Testis (tissue), 3 donors: Measurements from ENCODE around the gene MMP1. TPM values are rescaled to one million over a fixed set of nuclear protein-coding genes. Genes with fewer than 3 reads are reported as not detected.

ENCODE experiments used
- DNase-seq: peaks from one replicate; pipeline ENCODE4 v3.0.0-alpha.2; 2019
- H3K27ac ChIP-seq, 2 donors: fragments of 200-600 bp; sonication (generic); one replicate each; pipeline ENCODE4 v1.5.1; 2019
- H3K27me3 ChIP-seq: fragments of 200-600 bp; sonication (generic); one replicate; pipeline ENCODE4 v1.5.1; 2019
- H3K36me3 ChIP-seq: fragments of 200-600 bp; sonication (generic); one replicate; pipeline ENCODE4 v1.5.1; 2017; ENCODE audit warnings: low read depth; ENCODE audit errors: missing control alignments
- H3K4me1 ChIP-seq: fragments of 200-600 bp; sonication (generic); one replicate; pipeline ENCODE4 v1.5.1; 2019
- H3K4me3 ChIP-seq, 2 donors: fragments of 200-600 bp; sonication (generic); one replicate each; pipeline ENCODE4 v1.5.1; 2017 to 2019
- H3K9me3 ChIP-seq: fragments of 200-600 bp; sonication (generic); one replicate; pipeline ENCODE4 v1.5.1; 2017
- POLR2A ChIP-seq: fragments of 450-650 bp; IDR thresholded peaks from one replicate; pipeline ENCODE4 v1.6.1; 2017; ENCODE audit warnings: antibody characterized with exemption, mild to moderate bottlenecking, moderate library complexity
- WGBS, 2 donors: methylation state at CpG; one replicate each; pipeline ENCODE4 v1.1.5; 2018; 5-methylcytosine and 5-hydroxymethylcytosine counted together
- intact Hi-C: fragments of 100-400 bp; cut with DNase I; formaldehyde crosslinking; loops from one replicate; pipeline ENCODE4 v1.15.1; 2023; ENCODE audit warnings: low total_unique reads
- polyA plus RNA-seq: library from polyadenylated mRNA; stranded (reverse); fragments of 350-450 nt; fragmentation: Illumina TruSeq; extraction: RNeasy Lipid Tissue Mini Kit (QIAGEN cat#74804); gene quantifications from one replicate; pipeline ENCODE4 v1.2.3, GENCODE V29; 2014; ENCODE audit warnings: low read depth, low replicate concordance; ENCODE audit not compliant: insufficient read depth
- total RNA-seq, 2 donors: library from RNA; depleted of rRNA; stranded (reverse); fragments of >200 nt; gene quantifications; one replicate each; pipeline ENCODE4 v1.2.3, GENCODE V29; 2016
- TF ChIP-seq, protein P1 (sequence below), 3 experiments: fragments of 450-650 bp in 2 of 3; fragments of 200-600 bp in 1 of 3; sonication (generic) in 1 of 3; IDR thresholded peaks; one replicate each; pipeline ENCODE4 v1.5.1; 2016 to 2019; ENCODE audit warnings: antibody characterized with exemption in 3 of 3, mild to moderate bottlenecking in 2 of 3, moderate library complexity in 1 of 3

Gene MMP1
- total and polyA plus RNA-seq, 3 donors from 2014 or later: 0.21 to 0.31 TPM; not detected in 1

DNA sequence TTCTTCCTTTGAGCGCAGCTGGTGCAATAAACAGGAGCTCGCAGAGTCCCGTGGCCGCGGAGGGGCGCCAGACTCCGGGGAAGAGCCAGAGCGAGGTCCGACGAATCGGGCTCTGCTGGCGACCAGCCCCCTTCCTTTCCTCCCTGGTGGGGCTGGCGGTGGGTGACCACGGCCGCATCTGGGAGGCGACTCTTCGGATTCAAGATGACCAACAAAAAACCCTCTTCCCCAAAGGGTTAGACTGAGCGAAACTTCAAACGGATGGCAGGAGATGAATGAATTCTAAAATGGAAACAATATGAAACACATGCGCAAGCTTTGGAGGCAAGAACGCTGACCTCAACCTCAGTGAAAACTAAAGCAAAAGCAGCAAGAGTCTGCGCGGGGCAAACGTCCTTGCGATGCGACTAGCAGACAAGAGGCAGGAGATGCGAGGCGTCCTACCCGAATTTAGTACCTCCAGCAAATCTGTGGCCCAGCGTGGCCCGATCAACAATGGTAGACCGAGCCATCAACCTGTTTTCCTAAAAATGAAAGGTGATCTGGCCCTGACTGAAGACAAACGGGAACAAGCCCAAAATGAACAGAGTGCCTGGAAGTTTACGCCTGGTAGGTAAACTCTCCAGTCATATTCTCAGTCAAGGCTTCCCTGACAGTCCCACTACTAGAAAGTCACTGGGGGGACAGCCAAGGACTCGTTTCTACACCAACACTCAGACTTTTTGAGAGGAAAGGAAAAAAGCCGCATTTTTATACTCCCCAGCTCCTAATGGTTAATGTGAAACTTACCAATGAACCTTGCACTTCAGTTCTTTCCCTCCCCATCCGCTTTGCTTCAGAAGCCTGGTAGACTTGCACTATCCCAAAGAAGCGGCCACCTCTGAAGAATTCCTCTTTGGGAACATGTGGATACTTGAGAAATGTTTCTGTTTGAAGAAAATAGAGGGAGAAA is 33.8 kb upstream of the MMP1 start:
- Histone ChIP-seq H3K36me3 (no peaks in the 10 kb centered on the region), H3K27me3 (no peaks in the 10 kb centered on the region), H3K4me1 (no peaks in the 10 kb centered on the region), H3K4me3 (peak overlapping the region in 1 of 2 donors; percentile 38), H3K9me3 (no peaks in the 10 kb centered on the region), H3K27ac (no peak overlapping the region)
- 27 to 35% methylated on average over 38 of the region's 38 CpGs for WGBS, 2 donors
- TF ChIP-seq, protein P1, sequence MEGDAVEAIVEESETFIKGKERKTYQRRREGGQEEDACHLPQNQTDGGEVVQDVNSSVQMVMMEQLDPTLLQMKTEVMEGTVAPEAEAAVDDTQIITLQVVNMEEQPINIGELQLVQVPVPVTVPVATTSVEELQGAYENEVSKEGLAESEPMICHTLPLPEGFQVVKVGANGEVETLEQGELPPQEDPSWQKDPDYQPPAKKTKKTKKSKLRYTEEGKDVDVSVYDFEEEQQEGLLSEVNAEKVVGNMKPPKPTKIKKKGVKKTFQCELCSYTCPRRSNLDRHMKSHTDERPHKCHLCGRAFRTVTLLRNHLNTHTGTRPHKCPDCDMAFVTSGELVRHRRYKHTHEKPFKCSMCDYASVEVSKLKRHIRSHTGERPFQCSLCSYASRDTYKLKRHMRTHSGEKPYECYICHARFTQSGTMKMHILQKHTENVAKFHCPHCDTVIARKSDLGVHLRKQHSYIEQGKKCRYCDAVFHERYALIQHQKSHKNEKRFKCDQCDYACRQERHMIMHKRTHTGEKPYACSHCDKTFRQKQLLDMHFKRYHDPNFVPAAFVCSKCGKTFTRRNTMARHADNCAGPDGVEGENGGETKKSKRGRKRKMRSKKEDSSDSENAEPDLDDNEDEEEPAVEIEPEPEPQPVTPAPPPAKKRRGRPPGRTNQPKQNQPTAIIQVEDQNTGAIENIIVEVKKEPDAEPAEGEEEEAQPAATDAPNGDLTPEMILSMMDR (IDR thresholded peaks at IDR 0.05): peak in 1 of 3 experiments; percentile 26
- no peak for TF ChIP-seq POLR2A
- intact Hi-C loops: no loop called here
- DNase-seq: peak; percentile 56

DNA sequence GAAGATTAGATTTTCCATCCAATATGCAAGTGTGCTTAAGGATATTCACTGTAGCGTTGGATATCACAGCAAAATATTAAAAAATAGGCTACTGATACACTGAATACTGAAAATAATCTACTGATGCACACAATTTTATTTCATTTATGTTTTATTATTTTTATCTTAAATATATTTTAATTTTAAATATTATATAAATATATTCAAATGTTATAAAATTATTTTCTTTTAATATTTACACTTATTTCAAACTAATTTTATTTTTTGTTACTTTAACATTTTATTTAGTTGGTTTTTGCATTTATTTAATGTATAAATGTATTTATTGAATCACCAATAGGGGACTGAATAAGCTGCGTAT is 33.1 kb upstream of the MMP1 start:
- H3K9me3 ChIP-seq: no peaks in the 10 kb centered on the region
- H3K4me3 ChIP-seq: peak overlapping the region in 1 of 2 donors; percentile 38
- DNase-seq: no peak
- WGBS, 2 donors: 40 to 47% methylated on average over 2 of the region's 2 CpGs
- H3K27ac ChIP-seq: no peak overlapping the region
- no peaks in the 10 kb centered on the region for H3K4me1 ChIP-seq
- H3K27me3 ChIP-seq: no peaks in the 10 kb centered on the region
- intact Hi-C loops: no loop called here
- TF ChIP-seq, protein P1 (IDR thresholded peaks at IDR 0.05): no peak
- no peak for TF ChIP-seq POLR2A
- H3K36me3 ChIP-seq: no peaks in the 10 kb centered on the region

DNA sequence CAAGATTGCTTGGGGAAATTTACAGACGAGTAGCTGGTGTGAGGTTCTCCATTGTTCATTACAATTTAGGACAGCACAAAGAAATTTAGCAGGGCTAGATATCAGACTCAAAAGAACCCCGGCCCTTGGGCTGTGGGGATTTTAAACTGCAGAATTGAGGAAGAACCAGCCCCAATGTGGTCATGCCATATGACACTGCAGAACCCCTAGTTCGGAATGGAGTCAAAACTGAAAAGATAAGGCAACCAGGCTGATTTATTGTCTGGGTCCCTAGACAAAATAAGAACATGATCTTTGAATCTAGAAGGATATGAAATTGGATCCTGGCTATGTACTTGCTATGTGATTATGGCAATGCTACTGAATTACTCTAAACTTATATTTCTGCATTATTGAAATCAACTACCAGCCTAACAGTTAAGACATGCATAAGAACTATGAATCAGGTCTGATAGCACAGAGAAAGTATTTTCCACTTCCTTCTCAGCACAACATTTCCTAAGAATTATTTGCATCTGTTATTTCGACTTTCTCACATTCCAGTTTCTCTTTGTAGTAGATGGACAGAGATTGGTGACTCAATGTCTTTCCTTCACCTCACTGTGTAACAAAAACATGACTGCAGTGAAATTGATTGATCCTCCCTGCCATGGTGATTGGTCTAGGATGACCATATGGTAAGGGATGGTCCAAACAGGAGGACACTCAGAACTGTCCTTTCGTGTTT is 32.2 kb upstream of the MMP1 start:
- Histone ChIP-seq H3K4me3 (no peak overlapping the region), H3K4me1 (no peaks in the 10 kb centered on the region), H3K36me3 (no peaks in the 10 kb centered on the region), H3K27ac (no peak overlapping the region), H3K27me3 (no peaks in the 10 kb centered on the region), H3K9me3 (no peaks in the 10 kb centered on the region)
- 49 to 70% methylated on average over 5 of the region's 5 CpGs for WGBS, 2 donors
- TF ChIP-seq POLR2A: no peak
- TF ChIP-seq, protein P1 (IDR thresholded peaks at IDR 0.05): no peak
- intact Hi-C loops: no loop called here
- no peak for DNase-seq

DNA sequence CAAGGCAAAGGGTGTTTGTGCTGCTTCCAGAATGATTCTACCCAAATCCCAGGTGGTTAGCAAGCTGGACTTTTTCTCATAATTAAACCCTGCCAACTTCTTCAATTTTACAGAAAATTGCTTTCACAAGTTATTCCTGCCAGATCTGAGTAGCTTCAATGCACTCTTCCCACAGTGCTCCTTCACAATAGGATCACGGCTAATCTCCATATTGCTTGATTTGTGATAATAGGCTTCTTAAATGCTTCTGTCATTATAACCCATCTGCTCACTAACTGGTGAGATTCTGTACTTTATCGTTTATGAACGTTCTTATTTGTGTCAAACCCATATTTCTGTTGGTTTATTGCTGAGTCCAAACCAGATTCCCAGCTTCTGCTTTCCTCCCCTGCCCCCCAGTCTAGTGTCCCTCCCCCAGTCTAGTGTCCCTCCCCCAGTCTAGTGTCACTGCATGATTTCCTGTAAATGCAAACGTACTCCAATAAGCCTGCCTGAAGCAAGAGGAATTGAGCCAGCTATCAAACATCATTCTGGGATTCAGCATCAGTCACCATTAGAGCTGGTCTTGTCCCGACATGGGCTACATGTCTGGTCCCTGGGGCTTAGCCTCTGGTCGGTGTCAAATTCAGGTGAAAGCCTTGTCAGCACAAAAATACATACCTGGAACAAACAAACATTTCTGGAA is 31.5 kb upstream of the MMP1 start:
- no peaks in the 10 kb centered on the region for H3K36me3 ChIP-seq
- no peaks in the 10 kb centered on the region for H3K4me1 ChIP-seq
- H3K27me3 ChIP-seq: no peaks in the 10 kb centered on the region
- no peak for DNase-seq
- intact Hi-C loops: no loop called here
- H3K9me3 ChIP-seq: no peaks in the 10 kb centered on the region
- no peak overlapping the region for H3K27ac ChIP-seq
- no peak for TF ChIP-seq POLR2A
- TF ChIP-seq, protein P1 (IDR thresholded peaks at IDR 0.05): no peak
- WGBS, 2 donors: 54 to 66% methylated on average over 6 of the region's 6 CpGs
- no peak overlapping the region for H3K4me3 ChIP-seq
